22Rv1 (cell line): ENCODE data around the gene MBD1.

Source experiments
- ZFX ChIP-seq: fragments of 450-650 bp; IDR thresholded peaks from 2 replicates; pipeline ENCODE4 v1.6.1; 2017; ENCODE audit warnings: antibody characterized with exemption, borderline replicate concordance
- TF ChIP-seq, protein P1 (sequence below): fragments of 450-650 bp; IDR thresholded peaks from 2 replicates; pipeline ENCODE4 v1.5.1; 2017; ENCODE audit warnings: mild to moderate bottlenecking

DNA sequence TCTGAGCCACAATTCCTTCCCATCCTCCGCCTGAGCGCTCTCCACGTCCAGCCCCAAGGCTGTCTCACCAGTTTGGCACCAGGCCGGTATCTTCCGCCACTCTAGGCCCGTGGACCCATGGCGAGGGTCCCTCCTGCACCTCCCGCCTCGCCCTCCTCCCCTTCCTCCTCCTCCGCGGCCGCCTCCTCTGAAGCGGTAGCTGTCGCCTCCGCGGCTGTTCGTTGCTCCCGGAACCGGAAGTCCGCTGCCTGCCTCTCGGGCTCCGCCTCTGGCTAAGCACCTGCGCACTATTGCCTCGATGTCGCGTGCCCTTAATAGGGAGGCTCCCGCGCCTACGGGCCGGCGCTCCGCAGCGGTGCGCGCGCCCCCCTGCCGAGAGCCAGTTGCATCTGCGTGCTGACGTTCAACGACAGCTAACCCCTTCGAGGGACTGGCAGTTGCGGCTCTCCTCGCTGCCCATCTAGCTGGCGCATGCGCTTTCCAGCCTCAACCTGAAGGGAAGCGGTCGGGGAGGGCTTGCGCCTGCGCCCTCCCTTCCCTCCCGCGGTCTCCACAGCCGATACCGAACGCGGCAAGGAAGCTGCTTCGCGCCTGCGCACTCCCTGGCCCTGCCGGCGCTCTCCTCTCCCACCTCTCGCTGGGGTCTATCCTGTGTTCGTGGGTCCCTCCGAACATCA lies at the start of gene MBD1:
- TF ChIP-seq ZFX: no peak
- TF ChIP-seq, protein P1, sequence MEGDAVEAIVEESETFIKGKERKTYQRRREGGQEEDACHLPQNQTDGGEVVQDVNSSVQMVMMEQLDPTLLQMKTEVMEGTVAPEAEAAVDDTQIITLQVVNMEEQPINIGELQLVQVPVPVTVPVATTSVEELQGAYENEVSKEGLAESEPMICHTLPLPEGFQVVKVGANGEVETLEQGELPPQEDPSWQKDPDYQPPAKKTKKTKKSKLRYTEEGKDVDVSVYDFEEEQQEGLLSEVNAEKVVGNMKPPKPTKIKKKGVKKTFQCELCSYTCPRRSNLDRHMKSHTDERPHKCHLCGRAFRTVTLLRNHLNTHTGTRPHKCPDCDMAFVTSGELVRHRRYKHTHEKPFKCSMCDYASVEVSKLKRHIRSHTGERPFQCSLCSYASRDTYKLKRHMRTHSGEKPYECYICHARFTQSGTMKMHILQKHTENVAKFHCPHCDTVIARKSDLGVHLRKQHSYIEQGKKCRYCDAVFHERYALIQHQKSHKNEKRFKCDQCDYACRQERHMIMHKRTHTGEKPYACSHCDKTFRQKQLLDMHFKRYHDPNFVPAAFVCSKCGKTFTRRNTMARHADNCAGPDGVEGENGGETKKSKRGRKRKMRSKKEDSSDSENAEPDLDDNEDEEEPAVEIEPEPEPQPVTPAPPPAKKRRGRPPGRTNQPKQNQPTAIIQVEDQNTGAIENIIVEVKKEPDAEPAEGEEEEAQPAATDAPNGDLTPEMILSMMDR: peak; percentile 15; the same call in 1 of the 2 replicates
